MCF 10A (cell line): Measurements from ENCODE around the gene BBS1. TPM values are rescaled to one million over a fixed set of nuclear protein-coding genes. Genes with fewer than 3 reads are reported as not detected.

ENCODE experiments used
- BruUV-seq: library from RNA; stranded (reverse); fragments of 400-500 nt; replicated peaks from 2 replicates; lab custom pipeline; 2021; lab: Mats Ljungman, UMichigan
- CTCF ChIA-PET: fragments of 300-600 bp; sonication (Branson Sonifier 250); formaldehyde crosslinking; extraction: SDS; loops from one replicate; lab custom pipeline; 2021; ENCODE audit warnings: antibody characterized with exemption, inconsistent platforms; lab: Yijun Ruan, JAX
- POLR2A ChIA-PET: fragments of 300-600, 350-650 bp; sonication (Branson Sonifier 250); formaldehyde crosslinking; extraction: SDS; loops from one replicate; lab custom pipeline; 2020; ENCODE audit warnings: antibody characterized with exemption, inconsistent platforms; lab: Yijun Ruan, JAX
- DNase-seq: peaks from one replicate; pipeline ENCODE4 v3.0.0-alpha.2; 2018; ENCODE audit not compliant: unreplicated experiment
- H3K27ac Mint-ChIP-seq: one replicate; pipeline ENCODE4 v1.8.0; 2022; ENCODE audit warnings: mild to moderate bottlenecking, low read depth, mixed read lengths; ENCODE audit not compliant: unreplicated experiment
- H3K27me3 Mint-ChIP-seq: one replicate; pipeline ENCODE4 v1.8.0; 2022; ENCODE audit warnings: mixed read lengths; ENCODE audit not compliant: insufficient read depth, unreplicated experiment
- H3K36me3 Mint-ChIP-seq: one replicate; pipeline ENCODE4 v1.8.0; 2022; ENCODE audit warnings: mild to moderate bottlenecking, moderate library complexity, mixed read lengths; ENCODE audit not compliant: insufficient read depth, unreplicated experiment
- H3K4me1 Mint-ChIP-seq: one replicate; pipeline ENCODE4 v1.8.0; 2022; ENCODE audit warnings: mixed read lengths; ENCODE audit not compliant: insufficient read depth, unreplicated experiment
- H3K4me3 Mint-ChIP-seq: one replicate; pipeline ENCODE4 v1.8.0; 2022; ENCODE audit warnings: mild to moderate bottlenecking, moderate library complexity, mixed read lengths; ENCODE audit not compliant: unreplicated experiment
- H3K9me3 Mint-ChIP-seq: one replicate; pipeline ENCODE4 v1.8.0; 2022; ENCODE audit warnings: mixed read lengths; ENCODE audit not compliant: unreplicated experiment
- CTCF ChIP-seq: fragments of 200-600 bp; IDR thresholded peaks from one replicate; pipeline ENCODE4 v1.8.0; 2022; ENCODE audit warnings: antibody characterized with exemption, mild to moderate bottlenecking; ENCODE audit not compliant: unreplicated experiment
- intact Hi-C: fragments of 100-400 bp; cut with micrococcal nuclease; formaldehyde crosslinking; loops from 2 replicates; pipeline ENCODE4 v1.14.1; 2022
- total RNA-seq: library from RNA; stranded (reverse); gene quantifications from 2 replicates; pipeline ENCODE4 v1.2.3, GENCODE V29; 2022

Gene BBS1
- total RNA-seq, 1 experiment from 2014 or later = 31.7 TPM

- Mint-ChIP-seq H3K27ac (peak overlapping the region; percentile 77), H3K27me3 (peaks cover 8% of the 10 kb centered on the region), H3K4me1 (peaks cover 7% of the 10 kb centered on the region), H3K9me3 (no peaks in the 10 kb centered on the region), H3K36me3 (no peaks in the 10 kb centered on the region), H3K4me3 (no peak overlapping the region)
- no peak for DNase-seq
- BruUV-seq = no TSS peak
- ChIA-PET CTCF (interaction anchor here (0.7 to 1.7 kb wide), 4 partner anchors 23 to 180 kb away, joined by 3 to 5 read pairs (median 3); no protein-coding TSS in a partner anchor), POLR2A (interaction anchor here (0.6 to 3.6 kb wide), 16 partner anchors 10 to 109 kb away, joined by 3 to 26 read pairs (median 6); partner anchors contain the start of genes ACTN3, CCDC87, CCS and DPP3)
- no peak for TF ChIP-seq CTCF
- intact Hi-C loops = no loop called here
Observed at GRCh38 chr11:66569076-66569475, 58.6 kb downstream of the BBS1 start.

DNA sequence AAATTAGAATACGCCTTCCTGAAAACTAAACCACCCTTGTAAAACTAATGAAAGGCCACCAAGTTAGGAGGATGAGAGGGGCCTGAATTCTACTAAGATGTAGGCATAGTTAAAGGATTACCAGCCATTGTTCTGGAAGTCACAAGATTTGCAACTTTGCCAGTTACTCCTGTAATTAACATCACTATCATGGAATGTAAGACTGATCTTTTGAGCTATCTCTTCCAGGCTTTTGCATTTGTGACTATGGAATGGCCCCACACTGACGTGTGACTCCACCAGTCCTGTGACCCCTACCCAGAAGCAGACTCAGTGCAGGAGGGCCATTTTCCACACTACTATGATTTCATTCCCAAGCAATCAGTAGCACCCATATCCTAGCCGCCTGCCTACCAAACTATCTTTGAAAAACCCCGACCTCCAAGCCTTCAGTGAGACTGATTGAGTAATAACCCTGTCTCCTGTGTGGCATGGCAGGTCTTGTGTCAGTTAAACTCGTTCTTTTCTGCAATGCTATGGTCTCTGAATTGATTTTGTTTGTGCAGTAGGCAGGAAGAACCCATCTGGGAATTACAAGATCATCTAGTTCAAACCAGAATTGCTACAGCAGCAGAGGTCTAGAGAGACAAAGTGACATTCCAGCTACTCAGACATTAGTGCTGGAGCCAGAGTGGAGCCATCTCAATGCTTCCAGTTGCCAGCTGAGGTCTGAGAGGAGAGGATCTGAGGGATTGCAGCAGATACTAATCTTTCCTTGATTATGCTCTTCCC is 59.8 kb downstream of the BBS1 start:
- H3K4me1 Mint-ChIP-seq = peaks cover 14% of the 10 kb centered on the region
- no TSS peak for BruUV-seq
- H3K4me3 Mint-ChIP-seq = no peak overlapping the region
- peaks cover 20% of the 10 kb centered on the region for H3K27me3 Mint-ChIP-seq
- DNase-seq = no peak
- no peaks in the 10 kb centered on the region for H3K9me3 Mint-ChIP-seq
- ChIA-PET POLR2A (interaction anchor here (0.7 to 3.6 kb wide), 6 partner anchors 8 to 108 kb away, joined by 3 to 23 read pairs (median 15); partner anchors contain the start of genes ACTN3, RBM14, RBM4B and ZDHHC24), CTCF (interaction anchor here (0.6 to 1.4 kb wide), 2 partner anchors 11 to 139 kb away, joined by 3 to 5 read pairs; no protein-coding TSS in a partner anchor)
- H3K36me3 Mint-ChIP-seq = no peaks in the 10 kb centered on the region
- intact Hi-C loops = no loop called here
- H3K27ac Mint-ChIP-seq = no peak overlapping the region
- TF ChIP-seq CTCF = no peak

GRCh38 chr11:66570850-66571180 is 60.4 kb downstream of the BBS1 start:
- no TSS peak for BruUV-seq
- TF ChIP-seq CTCF = no peak
- H3K27ac Mint-ChIP-seq = no peak overlapping the region
- no peak for DNase-seq
- intact Hi-C loops = no loop called here
- ChIA-PET POLR2A (no interaction called here), CTCF (interaction anchor here (1.4 kb wide), 1 partner anchor 10 kb away, joined by 3 read pairs; no protein-coding TSS in a partner anchor)
- no peaks in the 10 kb centered on the region for H3K36me3 Mint-ChIP-seq
- H3K27me3 Mint-ChIP-seq = peaks cover 26% of the 10 kb centered on the region
- peaks cover 14% of the 10 kb centered on the region for H3K4me1 Mint-ChIP-seq
- no peaks in the 10 kb centered on the region for H3K9me3 Mint-ChIP-seq
- no peak overlapping the region for H3K4me3 Mint-ChIP-seq

DNA sequence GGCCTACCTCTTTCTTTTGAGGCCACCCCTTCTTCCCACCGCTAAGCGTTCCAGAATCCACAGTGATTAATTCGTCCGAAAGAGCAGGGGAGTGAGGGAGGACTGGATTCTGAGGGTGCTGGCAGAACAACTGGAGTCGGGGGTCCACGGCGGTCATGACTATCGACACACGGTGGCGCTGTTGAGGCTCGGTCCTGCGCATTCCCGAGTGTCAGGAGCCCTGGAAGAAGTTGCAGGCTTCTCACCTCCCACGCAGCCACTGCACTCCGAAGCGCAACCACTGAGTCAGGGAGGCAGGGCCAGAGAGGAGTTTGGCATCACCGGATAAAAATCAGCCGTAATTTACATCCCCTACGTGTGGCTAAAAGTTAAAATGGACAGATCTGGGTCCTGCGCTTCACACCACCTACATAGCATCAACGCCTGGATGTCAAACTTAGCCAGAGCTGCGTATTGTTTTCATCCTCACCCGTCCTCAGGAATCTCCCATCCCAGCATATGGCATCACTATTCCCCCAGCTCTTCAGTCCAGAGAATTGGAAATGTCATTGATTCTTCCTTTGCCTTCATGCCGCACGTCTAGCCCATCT is 68.7 kb downstream of the BBS1 start:
- CTCF ChIA-PET = interaction anchor here (0.6 to 2.8 kb wide), 5 partner anchors 10 to 197 kb away, joined by 3 to 19 read pairs (median 4); partner anchors contain the start of gene RBM4B
- peak; percentile 79 for TF ChIP-seq CTCF

More for the DNA sequence above, 68.7 kb downstream of the BBS1 start:
- no peak overlapping the region for H3K27ac Mint-ChIP-seq
- no TSS peak for BruUV-seq
- POLR2A ChIA-PET = interaction anchor here (0.6 to 3.0 kb wide), 4 partner anchors 10 to 99 kb away, joined by 3 to 19 read pairs (median 8); partner anchors contain the start of genes CTSF, RBM4 and RBM4B
- intact Hi-C loops = loop anchor here (1.0 to 5.0 kb wide), 2 partner anchors 63 to 99 kb away; no protein-coding TSS in a partner anchor
- peaks cover 14% of the 10 kb centered on the region for H3K4me1 Mint-ChIP-seq
- H3K4me3 Mint-ChIP-seq = no peak overlapping the region
- DNase-seq = peak; percentile 73
- H3K9me3 Mint-ChIP-seq = peaks cover 7% of the 10 kb centered on the region
- no peaks in the 10 kb centered on the region for H3K36me3 Mint-ChIP-seq
- H3K27me3 Mint-ChIP-seq = peaks cover 28% of the 10 kb centered on the region
